ENCODE measurements around the gene GANC.

The GANC gene

GRCh38 chr15:42374810-42375209 lies 101.8 kb downstream of the GANC start:
- no peak for DNase-seq (ENCODE audit: low read depth in 1 of 2, low spot score in 1 of 2)

- no peak for DNase-seq (ENCODE audit: low read depth in 1 of 2, low spot score in 1 of 2)
Observed at GRCh38 chr15:42375252-42375651, 102.3 kb downstream of the GANC start.

- no peak for DNase-seq (ENCODE audit: low read depth in 1 of 2, low spot score in 1 of 2)
Observed at GRCh38 chr15:42375941-42376340, 102.9 kb downstream of the GANC start.

GRCh38 chr15:42378011-42378410 lies 105.0 kb downstream of the GANC start:
- DNase-seq (ENCODE audit: low read depth in 1 of 2, low spot score in 1 of 2) = no peak

GRCh38 chr15:42384597-42384996 lies 111.6 kb downstream of the GANC start:
- DNase-seq (ENCODE audit: low read depth in 1 of 2, low spot score in 1 of 2) = no peak

- no peak for DNase-seq (ENCODE audit: low read depth in 1 of 2, low spot score in 1 of 2)
Observed at GRCh38 chr15:42385206-42385979, 112.4 kb downstream of the GANC start.

- DNase-seq (ENCODE audit: low read depth in 1 of 2, low spot score in 1 of 2) = no peak
Observed at GRCh38 chr15:42385980-42386700, 113.1 kb downstream of the GANC start.

GRCh38 chr15:42387603-42388002 lies 114.6 kb downstream of the GANC start:
- no peak for DNase-seq (ENCODE audit: low read depth in 1 of 2, low spot score in 1 of 2)

GRCh38 chr15:42392309-42393024 lies 119.5 kb downstream of the GANC start:
- DNase-seq (ENCODE audit: low read depth in 1 of 2, low spot score in 1 of 2) = no peak

- DNase-seq (ENCODE audit: low read depth in 1 of 2, low spot score in 1 of 2) = no peak
Observed at GRCh38 chr15:42394106-42394505, 121.1 kb downstream of the GANC start.

- DNase-seq (ENCODE audit: low read depth in 1 of 2, low spot score in 1 of 2) = no peak
Observed at GRCh38 chr15:42395838-42396237, 122.8 kb downstream of the GANC start.

GRCh38 chr15:42401544-42402454 lies 128.8 kb downstream of the GANC start:
- no peak for DNase-seq (ENCODE audit: low read depth in 1 of 2, low spot score in 1 of 2)

GRCh38 chr15:42402455-42403205 lies 129.6 kb downstream of the GANC start:
- no peak for DNase-seq (ENCODE audit: low read depth in 1 of 2, low spot score in 1 of 2)

- DNase-seq (ENCODE audit: low read depth in 1 of 2, low spot score in 1 of 2) = no peak
Observed at GRCh38 chr15:42403389-42403788, 130.4 kb downstream of the GANC start.

- no peak for DNase-seq (ENCODE audit: low read depth in 1 of 2, low spot score in 1 of 2)
Observed at GRCh38 chr15:42404461-42405235, 131.6 kb downstream of the GANC start.

- no peak for DNase-seq (ENCODE audit: low read depth in 1 of 2, low spot score in 1 of 2)
Observed at GRCh38 chr15:42405863-42406482, 133.0 kb downstream of the GANC start.

Data from activated T-helper 1 cell treated with anti-CD3 and anti-CD28 coated beads, Interleukin-2, amount 50 U/mL, for 16 hours (primary cell).